ENCODE results near the gene MTNR1B. TPM values are rescaled to one million over a fixed set of nuclear protein-coding genes. Genes with fewer than 3 reads are reported as not detected.

MTNR1B gene
- total and polyA plus RNA-seq, 4 donors, result not detected

- no peak overlapping the region for H3K9ac ChIP-seq (ENCODE audit: low read depth in 1 of 2, low read length in 2 of 2)
- no peaks in the 10 kb centered on the region for H3K4me1 ChIP-seq (ENCODE audit: control insufficient read depth in 4 of 4, insufficient read depth in 4 of 4, low read length in 3 of 4)
- H3K36me3 ChIP-seq (ENCODE audit: control insufficient read depth in 4 of 4, insufficient read depth in 3 of 4, low read depth in 1 of 4, low read length in 3 of 4), result no peaks in the 10 kb centered on the region
- H3K4me3 ChIP-seq (ENCODE audit: low read depth in 1 of 3, low read length in 3 of 3), result no peak overlapping the region
- no peak for DNase-seq (ENCODE audit: low spot score)
- no peak overlapping the region for H3K27ac ChIP-seq (ENCODE audit: low read depth in 1 of 2, low read length in 2 of 2)
- H3K27me3 ChIP-seq (ENCODE audit: control insufficient read depth in 4 of 4, insufficient read depth in 4 of 4, low read length in 3 of 4), result no peaks in the 10 kb centered on the region
- TF ChIP-seq REST (IDR thresholded peaks at IDR 0.05) (no peak), HNF4A (conservative IDR thresholded peaks at IDR 0.05) (no peak), GABPA (IDR thresholded peaks at IDR 0.05 in 1 of 2, conservative IDR thresholded peaks at IDR 0.05 in 1 of 2) (no peak), HNF4G (IDR thresholded peaks at IDR 0.05) (no peak), TAF1 (conservative IDR thresholded peaks at IDR 0.05) (no peak), JUND (IDR thresholded peaks at IDR 0.05) (no peak), YY1 (IDR thresholded peaks at IDR 0.05) (no peak), FOXA1 (IDR thresholded peaks at IDR 0.05) (no peak), ZBTB33 (IDR thresholded peaks at IDR 0.05) (no peak), EGR1 (IDR thresholded peaks at IDR 0.05; ENCODE audit: low read depth in 2 of 2) (no peak), RXRA (IDR thresholded peaks at IDR 0.05) (no peak), FOXA2 (IDR thresholded peaks at IDR 0.05) (no peak), SP1 (IDR thresholded peaks at IDR 0.05) (no peak), NR2F2 (IDR thresholded peaks at IDR 0.05) (no peak), ATF3 (IDR thresholded peaks at IDR 0.05) (no peak), CTCF (IDR thresholded peaks at IDR 0.05; ENCODE audit: low read depth, low read length, missing input control) (no peak)
- WGBS, result 64% methylated on average over 2 of the region's 2 CpGs
- H3K9me3 ChIP-seq (ENCODE audit: control insufficient read depth in 4 of 4, low read length in 3 of 4), result peaks cover 0 to 4% (median 0%) of the 10 kb centered on the region in 4 donors
These were observed 49.1 kb upstream of the MTNR1B start for GRCh38 chr11:92920331-92920730.

- Histone ChIP-seq H3K27me3 (ENCODE audit: control insufficient read depth in 4 of 4, insufficient read depth in 4 of 4, low read length in 3 of 4) (no peaks in the 10 kb centered on the region), H3K9ac (ENCODE audit: low read depth in 1 of 2, low read length in 2 of 2) (no peak overlapping the region), H3K9me3 (ENCODE audit: control insufficient read depth in 4 of 4, low read length in 3 of 4) (peaks cover 0 to 6% (median 0%) of the 10 kb centered on the region in 4 donors), H3K36me3 (ENCODE audit: control insufficient read depth in 4 of 4, insufficient read depth in 3 of 4, low read depth in 1 of 4, low read length in 3 of 4) (no peaks in the 10 kb centered on the region), H3K4me3 (ENCODE audit: low read depth in 1 of 3, low read length in 3 of 3) (no peak overlapping the region), H3K4me1 (ENCODE audit: control insufficient read depth in 4 of 4, insufficient read depth in 4 of 4, low read length in 3 of 4) (no peaks in the 10 kb centered on the region), H3K27ac (ENCODE audit: low read depth in 1 of 2, low read length in 2 of 2) (no peak overlapping the region)
- 43% methylated on average over 1 of the region's 1 CpG for WGBS
- no peak for DNase-seq (ENCODE audit: low spot score)
- no peak for TF ChIP-seq MAX (IDR thresholded peaks at IDR 0.05)
- no peak for TF ChIP-seq ATF3 (IDR thresholded peaks at IDR 0.05)
- no peak for TF ChIP-seq RXRA (IDR thresholded peaks at IDR 0.05)
- no peak for TF ChIP-seq RAD21 (IDR thresholded peaks at IDR 0.05)
- TF ChIP-seq EGR1 (IDR thresholded peaks at IDR 0.05; ENCODE audit: low read depth in 2 of 2), result no peak
- TF ChIP-seq ZBTB33 (IDR thresholded peaks at IDR 0.05), result no peak
- TF ChIP-seq HNF4G (IDR thresholded peaks at IDR 0.05), result no peak
- TF ChIP-seq JUND (IDR thresholded peaks at IDR 0.05), result no peak
- TF ChIP-seq FOXA2 (IDR thresholded peaks at IDR 0.05), result no peak
- no peak for TF ChIP-seq CTCF (IDR thresholded peaks at IDR 0.05; ENCODE audit: low read depth, low read length, missing input control)
- no peak for TF ChIP-seq GABPA (IDR thresholded peaks at IDR 0.05 in 1 of 2, conservative IDR thresholded peaks at IDR 0.05 in 1 of 2)
- TF ChIP-seq FOXA1 (IDR thresholded peaks at IDR 0.05), result no peak
These were observed 46.7 kb upstream of the MTNR1B start for GRCh38 chr11:92922731-92923130.

Data from liver (tissue), 9 donors.